NCI-H526 (cell line): ENCODE data around the gene CNST.
"Not testable (repeated sequence)": the region's sequence is repeated elsewhere in the genome, so short reads cannot be mapped to it uniquely, and the experiment has no call there.

Source experiments
- DNase-seq, 2 experiments: peaks; one replicate each; lab custom pipeline; 2025; lab: John Stamatoyannopoulos, UW

The CNST gene

GRCh38 chr1:246618240-246618808, 52.1 kb downstream of the CNST start:
- DNase-seq = no peak

GRCh38 chr1:246622035-246622652, 55.9 kb downstream of the CNST start:
- no peak for DNase-seq

- no peak for DNase-seq
Observed at GRCh38 chr1:246624091-246624490, 57.8 kb downstream of the CNST start.

GRCh38 chr1:246629030-246629429, 62.8 kb downstream of the CNST start:
- no peak for DNase-seq

GRCh38 chr1:246629976-246630375, 63.7 kb downstream of the CNST start:
- no peak for DNase-seq

GRCh38 chr1:246631426-246631825, 65.2 kb downstream of the CNST start:
- DNase-seq = no peak

GRCh38 chr1:246632281-246633168, 66.3 kb downstream of the CNST start:
- no peak for DNase-seq

GRCh38 chr1:246634659-246635058, 68.4 kb downstream of the CNST start:
- not testable (repeated sequence) for DNase-seq

- no peak for DNase-seq
Observed at GRCh38 chr1:246638941-246639655, 72.8 kb downstream of the CNST start.

GRCh38 chr1:246639732-246640131, 73.5 kb downstream of the CNST start:
- DNase-seq = no peak

- no peak for DNase-seq
Observed at GRCh38 chr1:246640747-246641146, 74.5 kb downstream of the CNST start.

GRCh38 chr1:246641394-246641793, 75.1 kb downstream of the CNST start:
- DNase-seq = no peak

- no peak for DNase-seq
Observed at GRCh38 chr1:246642719-246643118, 76.5 kb downstream of the CNST start.

GRCh38 chr1:246647113-246647512, 80.9 kb downstream of the CNST start:
- DNase-seq = peak; percentile 2 to 29

- DNase-seq = no peak
Observed at GRCh38 chr1:246647513-246647912, 81.3 kb downstream of the CNST start.

- no peak for DNase-seq
Observed at GRCh38 chr1:246651012-246651695, 84.9 kb downstream of the CNST start.

- DNase-seq = no peak
Observed at GRCh38 chr1:246658567-246658966, 92.3 kb downstream of the CNST start.

GRCh38 chr1:246659594-246660140, 93.4 kb downstream of the CNST start:
- no peak for DNase-seq

- DNase-seq = no peak
Observed at GRCh38 chr1:246661451-246661850, 95.2 kb downstream of the CNST start.

- no peak for DNase-seq
Observed at GRCh38 chr1:246667773-246668172, 101.5 kb downstream of the CNST start.

- DNase-seq = no peak
Observed at GRCh38 chr1:246669659-246670058, 103.4 kb downstream of the CNST start.

GRCh38 chr1:246674049-246674448, 107.8 kb downstream of the CNST start:
- no peak for DNase-seq
